Activated CD4-positive, alpha-beta T cell treated with anti-CD3 and anti-CD28 coated beads, Interleukin-2, amount 50 U/mL, for 24 hours (primary cell): Measurements from ENCODE around the gene GALR3.

Experiments used
- DNase-seq, 2 donors: peaks; one replicate each; pipeline ENCODE4 v3.0.0-alpha.2; 2020; ENCODE audit warnings: low read depth in 1 of 2, low spot score in 1 of 2

The GALR3 gene

DNA sequence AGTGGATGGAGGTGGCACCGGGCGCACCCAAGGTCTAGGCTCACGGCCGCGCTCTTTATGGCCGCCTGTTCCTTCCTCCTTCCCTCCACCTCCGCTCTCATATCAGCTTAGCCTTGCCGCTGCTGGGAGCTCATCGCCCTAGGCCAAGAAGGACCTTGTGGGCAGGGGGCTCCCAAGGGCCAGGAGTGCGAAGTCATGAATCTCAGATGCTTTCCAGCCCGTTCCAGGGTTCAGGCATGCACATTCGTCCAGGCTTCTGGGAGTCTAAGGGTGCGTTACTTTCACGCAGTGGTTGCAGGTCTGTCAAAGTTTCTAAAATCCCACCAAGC is 4.1 kb upstream of the GALR3 start:
- DNase-seq = no peak

GRCh38 chr22:37820350-37820749 is 2.8 kb upstream of the GALR3 start:
- no peak for DNase-seq

DNA sequence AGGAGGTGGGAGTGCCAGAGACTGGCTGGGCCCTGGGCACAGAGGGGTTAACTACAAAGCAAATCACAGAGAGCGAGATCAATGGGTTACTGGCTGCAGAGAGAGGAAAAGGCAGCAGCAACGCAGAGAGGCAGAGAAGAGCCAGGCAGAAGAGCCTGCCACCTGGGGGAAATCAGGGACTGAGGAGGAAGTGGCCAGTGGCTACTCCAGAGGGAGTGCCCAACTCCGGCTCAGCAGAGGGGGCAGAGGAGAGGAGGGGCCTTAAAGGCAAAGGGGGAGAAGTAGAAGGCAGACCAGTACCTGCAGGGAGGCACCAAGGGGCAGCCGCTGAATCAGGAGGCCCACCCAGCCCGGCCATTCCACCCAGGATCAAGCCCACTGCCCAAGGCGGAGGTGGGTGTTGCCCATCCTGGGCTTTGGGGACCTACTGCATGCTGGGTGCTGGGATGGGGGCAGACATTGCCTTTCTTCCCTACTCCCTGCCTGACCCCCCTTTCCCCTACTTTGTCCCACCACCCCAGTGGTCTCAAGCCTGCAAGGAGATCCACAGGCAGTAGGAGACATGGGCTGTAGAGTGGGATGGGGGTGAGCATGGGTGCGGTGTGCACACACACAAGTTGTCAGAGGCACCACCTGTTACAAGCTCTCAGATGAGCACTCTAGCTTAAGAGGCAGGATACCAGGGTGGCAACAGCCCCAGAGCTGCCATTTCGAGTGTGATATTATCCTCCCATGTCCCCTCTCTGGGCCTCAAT is 926 bp upstream of the GALR3 start:
- DNase-seq = no peak

DNA sequence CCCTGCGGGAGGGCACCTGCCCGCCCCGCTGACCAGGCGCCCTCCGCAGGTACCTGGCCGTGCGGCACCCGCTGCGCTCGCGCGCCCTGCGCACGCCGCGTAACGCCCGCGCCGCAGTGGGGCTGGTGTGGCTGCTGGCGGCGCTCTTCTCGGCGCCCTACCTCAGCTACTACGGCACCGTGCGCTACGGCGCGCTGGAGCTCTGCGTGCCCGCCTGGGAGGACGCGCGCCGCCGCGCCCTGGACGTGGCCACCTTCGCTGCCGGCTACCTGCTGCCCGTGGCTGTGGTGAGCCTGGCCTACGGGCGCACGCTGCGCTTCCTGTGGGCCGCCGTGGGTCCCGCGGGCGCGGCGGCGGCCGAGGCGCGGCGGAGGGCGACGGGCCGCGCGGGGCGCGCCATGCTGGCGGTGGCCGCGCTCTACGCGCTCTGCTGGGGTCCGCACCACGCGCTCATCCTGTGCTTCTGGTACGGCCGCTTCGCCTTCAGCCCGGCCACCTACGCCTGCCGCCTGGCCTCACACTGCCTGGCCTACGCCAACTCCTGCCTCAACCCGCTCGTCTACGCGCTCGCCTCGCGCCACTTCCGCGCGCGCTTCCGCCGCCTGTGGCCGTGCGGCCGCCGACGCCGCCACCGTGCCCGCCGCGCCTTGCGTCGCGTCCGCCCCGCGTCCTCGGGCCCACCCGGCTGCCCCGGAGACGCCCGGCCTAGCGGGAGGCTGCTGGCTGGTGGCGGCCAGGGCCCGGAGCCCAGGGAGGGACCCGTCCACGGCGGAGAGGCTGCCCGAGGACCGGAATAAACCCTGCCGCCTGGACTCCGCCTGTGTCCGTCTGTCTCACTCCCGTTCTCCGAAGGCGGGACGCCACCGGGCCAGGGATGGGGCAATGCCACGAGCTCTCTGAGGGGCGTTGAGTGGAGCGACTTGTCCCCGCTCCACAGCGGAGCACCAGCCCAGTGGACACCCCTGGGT is 1.8 kb downstream of the GALR3 start:
- no peak for DNase-seq

- no peak for DNase-seq
Observed at GRCh38 chr22:37827056-37827455, 3.9 kb downstream of the GALR3 start.

GRCh38 chr22:37830093-37830842 is 7.1 kb downstream of the GALR3 start:
- no peak for DNase-seq

- no peak for DNase-seq
Observed at GRCh38 chr22:37831472-37831871, 8.3 kb downstream of the GALR3 start.

DNA sequence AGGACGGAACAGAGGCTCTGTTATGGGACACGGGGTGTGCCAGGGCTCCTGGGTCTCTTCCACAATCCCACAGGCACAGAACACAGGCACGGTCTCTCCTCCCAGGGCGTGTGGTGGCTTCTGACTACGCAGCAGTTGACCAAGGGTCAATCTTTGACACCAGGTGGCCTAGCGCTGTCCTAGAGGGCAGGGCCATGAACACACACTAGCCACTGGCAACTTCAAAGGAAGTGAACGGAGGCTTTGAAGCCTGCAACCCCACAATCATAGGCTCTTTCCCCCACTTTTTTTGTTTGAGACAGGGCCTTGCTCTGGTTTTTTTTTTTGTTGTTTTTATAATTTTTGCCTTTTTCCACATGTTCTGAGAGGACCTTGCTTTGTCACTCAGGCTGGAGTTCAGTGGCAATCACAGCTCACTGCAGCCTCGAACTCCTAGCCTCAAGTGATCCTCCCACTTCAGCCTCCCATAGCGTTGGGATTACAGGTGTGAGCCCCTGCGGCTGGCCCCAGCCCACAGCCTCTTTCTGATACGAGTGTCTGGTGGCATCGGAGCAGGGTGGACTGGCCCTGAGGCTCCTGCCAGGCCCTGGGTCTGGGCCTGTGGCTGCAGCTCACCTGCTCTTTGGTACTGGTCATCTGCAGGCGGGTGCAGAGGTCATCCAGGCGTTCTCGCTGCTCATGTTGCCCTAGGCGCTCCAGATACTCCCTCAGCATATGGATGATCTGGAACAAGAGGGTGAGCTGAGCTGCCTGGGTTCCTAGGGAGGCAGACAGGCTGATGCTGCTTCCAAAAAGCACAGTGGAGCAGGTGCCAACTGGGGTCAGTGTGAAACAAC is 9.1 kb downstream of the GALR3 start:
- DNase-seq = no peak

DNA sequence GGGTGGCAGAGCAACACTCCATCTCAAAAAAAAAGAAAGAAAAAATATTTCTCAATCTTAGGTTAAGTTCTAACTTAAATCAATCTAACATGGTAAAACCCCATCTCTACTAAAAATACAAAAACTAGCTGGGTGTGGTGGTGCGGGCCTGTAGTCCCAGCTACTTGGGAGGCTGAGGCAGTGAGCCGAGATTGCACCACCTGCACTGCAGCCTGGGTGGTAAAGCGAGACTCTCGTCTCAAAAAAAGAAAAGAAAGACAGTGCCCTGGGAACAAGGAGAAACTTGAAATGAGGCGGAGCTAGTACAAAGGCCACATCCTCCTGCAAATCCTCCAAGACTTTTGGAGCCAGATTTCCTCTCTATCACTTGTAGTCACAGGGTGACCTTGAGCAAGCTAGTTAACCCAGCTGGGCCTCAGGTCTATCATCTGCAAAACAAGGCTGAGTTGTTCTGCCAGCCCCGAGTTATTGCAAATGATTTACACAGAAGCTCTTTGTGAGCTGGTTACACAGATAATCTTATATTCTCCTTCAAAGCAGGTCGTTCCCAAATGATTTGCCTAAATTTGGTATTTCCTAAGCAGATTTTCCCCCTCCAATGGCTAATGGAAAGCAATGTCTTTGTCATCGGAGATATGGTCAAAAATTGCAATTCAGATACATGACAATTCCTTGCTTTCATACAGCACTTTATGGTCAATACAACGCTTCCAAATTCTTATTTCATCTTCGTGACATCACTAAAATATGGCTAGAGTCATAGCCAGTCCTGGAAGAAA is 19.0 kb downstream of the GALR3 start:
- no peak for DNase-seq

GRCh38 chr22:37843741-37844089 is 20.5 kb downstream of the GALR3 start:
- peak in 1 of 2 donors; percentile 12 for DNase-seq

GRCh38 chr22:37844904-37845329 is 21.7 kb downstream of the GALR3 start:
- DNase-seq = no peak

DNA sequence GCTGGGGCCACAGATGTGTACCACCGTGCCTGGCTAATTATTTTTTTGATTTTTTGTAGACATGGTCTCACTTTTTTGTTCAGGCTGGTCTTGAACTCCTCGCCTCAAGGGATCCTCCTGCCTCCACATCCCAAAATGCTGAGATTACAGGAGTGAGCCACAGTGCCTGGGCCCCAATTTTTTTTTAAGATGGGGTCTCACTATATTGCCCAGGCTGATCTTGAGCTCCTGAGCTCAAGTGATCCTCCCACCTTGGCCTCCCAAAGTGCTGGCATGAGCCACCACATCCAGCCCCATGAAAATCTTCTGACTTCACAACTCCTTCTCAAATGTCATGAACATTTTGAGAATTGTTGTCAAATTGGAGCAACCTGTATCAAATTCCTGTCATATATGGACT is 23.3 kb downstream of the GALR3 start:
- no peak for DNase-seq

DNA sequence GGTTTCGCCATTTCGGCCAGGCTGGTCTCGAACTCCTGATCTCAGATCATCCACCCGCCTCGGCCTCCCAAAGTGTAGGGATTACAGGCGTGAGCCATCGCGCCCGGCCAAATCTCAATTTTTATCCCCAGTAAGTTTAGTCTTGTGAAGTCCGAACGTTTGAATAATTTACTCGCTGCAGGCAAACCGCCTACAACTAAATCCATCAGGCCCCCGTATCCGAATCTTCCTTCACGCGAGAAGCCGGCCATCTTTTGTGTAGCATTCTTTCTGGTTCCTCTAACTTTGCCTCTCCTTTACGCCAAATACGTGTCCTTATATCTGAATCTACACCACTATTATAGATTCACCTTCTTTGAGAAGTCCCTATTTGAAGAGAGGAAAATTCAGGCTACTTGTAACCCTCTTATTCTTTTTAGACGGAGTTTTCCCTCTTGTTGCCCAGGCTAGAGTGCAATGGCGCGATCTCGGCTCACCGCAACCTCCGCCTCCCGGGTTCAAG is 25.5 kb downstream of the GALR3 start:
- no peak for DNase-seq

- peak; percentile 75 to 84 for DNase-seq
Observed at GRCh38 chr22:37849089-37849751, 26.0 kb downstream of the GALR3 start, which contains the start of gene EIF3L. Gene EIF3L (plus strand): TSS chr22:37849419. CDS start chr22:37849450, 31 bp downstream.

- DNase-seq = no peak
Observed at GRCh38 chr22:37850801-37851200, 27.6 kb downstream of the GALR3 start.

- no peak for DNase-seq
Observed at GRCh38 chr22:37852418-37852817, 29.2 kb downstream of the GALR3 start.

- DNase-seq = no peak
Observed at GRCh38 chr22:37854946-37855345, 31.8 kb downstream of the GALR3 start.

DNA sequence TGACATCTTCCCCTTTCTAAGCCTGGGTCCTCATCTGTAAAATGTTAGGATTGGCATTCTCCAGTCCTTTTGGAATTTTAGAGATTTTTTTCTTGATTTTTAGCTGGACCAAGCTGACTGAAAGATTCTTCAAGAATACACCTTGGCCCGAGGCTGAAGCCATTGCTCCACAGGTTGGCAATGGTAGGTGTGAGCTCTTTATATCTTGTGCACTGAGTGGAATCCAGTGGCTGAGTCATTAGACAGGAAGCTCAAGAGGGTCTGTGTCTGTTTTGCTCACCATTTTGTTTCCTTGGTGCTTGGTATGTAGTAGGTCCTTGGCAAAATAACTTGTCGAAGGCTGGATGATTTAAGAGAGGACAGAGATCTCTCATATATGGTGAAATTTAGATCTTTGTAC is 32.3 kb downstream of the GALR3 start:
- no peak for DNase-seq

DNA sequence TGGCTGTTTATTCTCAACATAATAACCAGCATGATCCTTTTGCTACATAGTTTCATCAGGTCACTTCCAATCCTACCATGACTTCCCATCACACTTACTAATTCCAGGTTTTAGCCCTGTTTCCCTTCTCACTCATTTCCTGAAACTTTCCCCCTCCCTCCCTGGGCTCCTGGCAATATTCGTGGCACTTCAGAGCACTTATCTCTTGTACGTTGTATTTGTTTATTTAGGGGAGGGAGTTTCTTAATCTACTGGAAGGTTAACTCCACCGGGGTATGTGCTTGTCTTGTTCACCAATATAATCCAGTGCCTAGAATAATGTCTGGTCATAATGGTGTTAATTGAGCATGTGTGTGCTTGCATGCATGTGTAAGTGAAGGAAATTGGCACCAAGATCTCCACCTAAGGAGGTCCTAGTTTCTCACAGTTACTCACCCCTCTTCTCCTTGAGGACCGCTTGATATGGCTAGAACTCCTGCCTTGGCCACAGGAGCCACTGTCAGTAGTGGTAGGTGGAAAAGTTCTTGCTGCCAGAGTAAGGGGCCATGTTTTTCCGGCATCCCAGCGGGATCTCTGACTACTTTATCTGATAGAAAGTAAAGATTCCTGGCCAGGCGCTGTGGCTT is 37.7 kb downstream of the GALR3 start:
- no peak for DNase-seq
